Adipocyte (in vitro differentiated cells): Measurements from ENCODE around the gene FBXO36.
"Not testable (repeated sequence)": the region's sequence is repeated elsewhere in the genome, so short reads cannot be mapped to it uniquely, and the experiment has no call there.

Source experiments
- DNase-seq: peaks from one replicate; pipeline ENCODE4 v3.0.0-alpha.2; 2015; ENCODE audit warnings: low read depth
- H3K27me3 ChIP-seq: replicated peaks from 2 replicates; pipeline ENCODE4 v1.7.0; 2013; ENCODE audit warnings: mild to moderate bottlenecking, low read length, moderate library complexity; ENCODE audit not compliant: control insufficient read depth, insufficient read depth
- H3K36me3 ChIP-seq: 2 replicates; pipeline ENCODE4 v1.7.0; 2013; ENCODE audit warnings: low read length, mild to moderate bottlenecking, moderate library complexity; ENCODE audit not compliant: control insufficient read depth, insufficient read depth, severe bottlenecking
- H3K4me1 ChIP-seq: 2 replicates; pipeline ENCODE4 v1.7.0; 2013; ENCODE audit warnings: mild to moderate bottlenecking, low read length, moderate library complexity; ENCODE audit not compliant: control insufficient read depth, insufficient read depth
- H3K4me3 ChIP-seq: 2 replicates; pipeline ENCODE4 v1.7.0; 2013; ENCODE audit warnings: mild to moderate bottlenecking, low read length, moderate library complexity
- H3K9ac ChIP-seq: 2 replicates; pipeline ENCODE4 v1.7.0; 2013; ENCODE audit warnings: mild to moderate bottlenecking, low read length, moderate library complexity
- H3K9me3 ChIP-seq: 2 replicates; pipeline ENCODE4 v1.7.0; 2013; ENCODE audit warnings: mild to moderate bottlenecking, low read length, moderate library complexity; ENCODE audit not compliant: control insufficient read depth

The FBXO36 gene

GRCh38 chr2:229943171-229943570, 20.9 kb downstream of the FBXO36 start:
- H3K9me3 ChIP-seq = no peaks in the 10 kb centered on the region
- no peaks in the 10 kb centered on the region for H3K36me3 ChIP-seq
- H3K9ac ChIP-seq = no peak overlapping the region
- DNase-seq = no peak
- no peaks in the 10 kb centered on the region for H3K4me1 ChIP-seq
- H3K27me3 ChIP-seq = no peaks in the 10 kb centered on the region
- H3K4me3 ChIP-seq = no peak overlapping the region

DNA sequence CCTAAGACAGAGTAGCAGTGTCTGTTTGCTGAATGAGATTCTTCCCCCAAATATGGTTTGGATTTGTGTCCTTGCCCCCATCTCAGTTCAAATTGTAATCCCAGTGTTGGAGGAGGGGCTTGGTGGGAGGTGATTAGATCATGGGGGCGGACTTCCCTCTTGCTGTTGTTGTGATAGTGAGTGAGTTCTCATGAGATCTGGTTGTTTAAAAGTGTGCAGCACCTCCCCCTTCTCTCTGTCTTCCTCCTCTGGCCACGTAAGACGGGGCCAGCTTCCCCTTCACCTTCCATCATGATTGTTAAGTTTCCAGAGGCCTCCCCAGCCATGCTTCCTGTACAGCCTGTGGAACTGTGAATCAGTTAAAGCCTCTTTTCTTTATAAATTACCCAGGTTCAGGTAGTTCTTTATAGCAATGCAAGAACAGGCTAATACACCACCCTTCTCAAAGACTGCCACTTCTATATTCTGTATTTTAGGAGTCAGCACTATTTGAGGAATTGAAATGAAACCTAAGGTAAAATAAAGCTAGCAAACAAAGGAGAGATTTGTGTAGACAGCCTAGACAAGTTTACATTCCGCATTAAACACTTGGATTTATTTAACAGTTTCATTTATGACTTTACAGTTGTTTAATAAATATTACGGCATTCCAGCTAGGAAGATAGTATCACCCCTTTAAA, 21.6 kb downstream of the FBXO36 start:
- no peak overlapping the region for H3K4me3 ChIP-seq
- H3K9me3 ChIP-seq = no peaks in the 10 kb centered on the region
- no peaks in the 10 kb centered on the region for H3K27me3 ChIP-seq
- no peaks in the 10 kb centered on the region for H3K4me1 ChIP-seq
- no peaks in the 10 kb centered on the region for H3K36me3 ChIP-seq
- no peak for DNase-seq
- H3K9ac ChIP-seq = no peak overlapping the region

DNA sequence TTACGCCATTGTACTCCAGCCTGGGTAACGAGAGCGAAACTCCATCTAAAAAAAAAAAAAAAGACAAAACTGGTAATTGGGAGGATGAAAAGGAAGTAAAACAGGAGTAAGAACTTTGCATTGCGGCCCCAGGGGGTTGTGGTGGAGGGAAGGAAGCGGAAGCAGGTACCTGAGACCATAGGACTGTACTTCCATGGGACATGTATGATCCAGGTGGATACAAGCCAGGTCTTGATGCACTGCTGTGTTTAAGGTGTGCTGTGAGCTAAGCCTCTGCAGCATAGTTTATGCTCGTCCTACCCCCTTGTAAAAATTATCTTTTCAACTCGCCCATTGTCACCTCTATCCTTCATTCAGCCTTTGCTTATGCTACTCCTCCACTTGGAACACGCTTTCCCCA, 23.7 kb downstream of the FBXO36 start:
- no peaks in the 10 kb centered on the region for H3K27me3 ChIP-seq
- H3K4me3 ChIP-seq = no peak overlapping the region
- DNase-seq = no peak
- H3K36me3 ChIP-seq = no peaks in the 10 kb centered on the region
- no peaks in the 10 kb centered on the region for H3K4me1 ChIP-seq
- no peaks in the 10 kb centered on the region for H3K9me3 ChIP-seq
- H3K9ac ChIP-seq = no peak overlapping the region

- DNase-seq = no peak
- no peak overlapping the region for H3K4me3 ChIP-seq
- H3K27me3 ChIP-seq = no peaks in the 10 kb centered on the region
- H3K9me3 ChIP-seq = no peaks in the 10 kb centered on the region
- H3K36me3 ChIP-seq = no peaks in the 10 kb centered on the region
- H3K9ac ChIP-seq = no peak overlapping the region
- H3K4me1 ChIP-seq = no peaks in the 10 kb centered on the region
Observed at GRCh38 chr2:229947544-229947943, 25.2 kb downstream of the FBXO36 start.

- DNase-seq = no peak
- no peaks in the 10 kb centered on the region for H3K36me3 ChIP-seq
- H3K9ac ChIP-seq = no peak overlapping the region
- H3K4me3 ChIP-seq = no peak overlapping the region
- no peaks in the 10 kb centered on the region for H3K9me3 ChIP-seq
- H3K4me1 ChIP-seq = no peaks in the 10 kb centered on the region
- H3K27me3 ChIP-seq = no peaks in the 10 kb centered on the region
Observed at GRCh38 chr2:229952256-229952835, 30.0 kb downstream of the FBXO36 start.

- Histone ChIP-seq H3K27me3 (no peaks in the 10 kb centered on the region), H3K9ac (no peak overlapping the region), H3K9me3 (no peaks in the 10 kb centered on the region), H3K4me1 (no peaks in the 10 kb centered on the region), H3K36me3 (no peaks in the 10 kb centered on the region), H3K4me3 (no peak overlapping the region)
- DNase-seq = no peak
Observed at GRCh38 chr2:229955663-229956062, 33.4 kb downstream of the FBXO36 start.

- Histone ChIP-seq H3K4me1 (no peaks in the 10 kb centered on the region), H3K9ac (no peak overlapping the region), H3K36me3 (no peaks in the 10 kb centered on the region), H3K4me3 (no peak overlapping the region), H3K9me3 (no peaks in the 10 kb centered on the region), H3K27me3 (no peaks in the 10 kb centered on the region)
- no peak for DNase-seq
Observed at GRCh38 chr2:229956491-229956890, 34.2 kb downstream of the FBXO36 start.

- not testable (repeated sequence) for H3K4me1 ChIP-seq, H3K4me3 ChIP-seq, H3K9ac ChIP-seq, H3K9me3 ChIP-seq, H3K27me3 ChIP-seq, H3K36me3 ChIP-seq
- DNase-seq = peak; percentile 22
Observed at GRCh38 chr2:229963596-229963995, 41.3 kb downstream of the FBXO36 start.

DNA sequence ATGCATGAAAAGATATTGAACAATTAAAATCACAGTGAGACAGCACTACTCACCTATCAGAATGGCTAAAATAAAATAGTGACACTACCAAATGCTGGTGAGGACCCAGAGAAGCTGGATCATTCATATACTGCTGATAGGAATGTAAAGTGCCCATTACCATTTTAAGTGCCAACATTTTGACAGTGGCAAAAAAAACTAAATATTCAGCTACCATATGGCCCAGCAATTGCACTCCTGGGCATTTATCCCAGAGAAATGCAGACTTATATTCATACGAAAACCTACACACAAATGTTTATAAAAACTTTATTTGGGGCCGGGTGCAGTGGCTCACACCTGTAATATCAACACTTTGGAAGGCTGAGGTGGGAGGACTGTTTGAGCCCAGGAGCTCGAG, 47.6 kb downstream of the FBXO36 start:
- no peak overlapping the region for H3K9ac ChIP-seq
- no peak overlapping the region for H3K4me3 ChIP-seq
- no peak for DNase-seq
- no peaks in the 10 kb centered on the region for H3K9me3 ChIP-seq
- no peaks in the 10 kb centered on the region for H3K27me3 ChIP-seq
- peaks cover 10% of the 10 kb centered on the region for H3K4me1 ChIP-seq
- H3K36me3 ChIP-seq = no peaks in the 10 kb centered on the region

- H3K4me1 ChIP-seq = peaks cover 11% of the 10 kb centered on the region
Observed at GRCh38 chr2:229970406-229970805, 48.1 kb downstream of the FBXO36 start.

GRCh38 chr2:229971298-229971790, 49.0 kb downstream of the FBXO36 start:
- no peaks in the 10 kb centered on the region for H3K36me3 ChIP-seq
- DNase-seq = no peak
- H3K9me3 ChIP-seq = no peaks in the 10 kb centered on the region
- H3K4me1 ChIP-seq = peaks cover 11% of the 10 kb centered on the region
- no peak overlapping the region for H3K9ac ChIP-seq
- no peaks in the 10 kb centered on the region for H3K27me3 ChIP-seq
- H3K4me3 ChIP-seq = no peak overlapping the region

More at GRCh38 chr2:229970406-229970805, 48.1 kb downstream of the FBXO36 start:
- Histone ChIP-seq H3K9me3 (no peaks in the 10 kb centered on the region), H3K36me3 (no peaks in the 10 kb centered on the region), H3K9ac (no peak overlapping the region), H3K4me3 (no peak overlapping the region), H3K27me3 (no peaks in the 10 kb centered on the region)
- no peak for DNase-seq

GRCh38 chr2:229974266-229974665, 52.0 kb downstream of the FBXO36 start:
- H3K9ac ChIP-seq = no peak overlapping the region
- DNase-seq = peak; percentile 53
- no peaks in the 10 kb centered on the region for H3K36me3 ChIP-seq
- no peaks in the 10 kb centered on the region for H3K9me3 ChIP-seq
- peak overlapping the region; percentile 50 for H3K4me3 ChIP-seq
- H3K27me3 ChIP-seq = no peaks in the 10 kb centered on the region
- H3K4me1 ChIP-seq = peaks cover 11% of the 10 kb centered on the region
